H1 (cell line): ENCODE data around the gene ARHGEF19. TPM values are rescaled to one million over a fixed set of nuclear protein-coding genes. Genes with fewer than 3 reads are reported as not detected.

Source experiments
- ATF2 ChIP-seq: IDR thresholded peaks from 2 replicates; pipeline ENCODE4 v1.6.1; 2012; ENCODE audit warnings: low read length, inconsistent platforms
- CHD7 ChIP-seq: fragments of 300-600 bp; sonication (generic); IDR thresholded peaks from 2 replicates; pipeline ENCODE4 v1.7.1; 2012; ENCODE audit warnings: low read length, moderate library complexity, mild to moderate bottlenecking, inconsistent platforms; ENCODE audit not compliant: insufficient replicate concordance
- CREB1 ChIP-seq: IDR thresholded peaks from 2 replicates; pipeline ENCODE4 v1.6.1; 2012; ENCODE audit warnings: inconsistent platforms
- FOSL1 ChIP-seq: IDR thresholded peaks from 2 replicates; pipeline ENCODE4 v1.6.1; 2011; ENCODE audit warnings: mild to moderate bottlenecking, low read depth, low read length, moderate library complexity; ENCODE audit not compliant: insufficient read depth
- JUND ChIP-seq: IDR thresholded peaks from 2 replicates; pipeline ENCODE4 v1.6.1; 2011; ENCODE audit warnings: mild to moderate bottlenecking, improper control_type of control experiment, low read length
- MAX ChIP-seq: IDR thresholded peaks from 2 replicates; pipeline ENCODE4 v1.6.1; 2012; ENCODE audit warnings: inconsistent platforms
- RXRA ChIP-seq: IDR thresholded peaks from 2 replicates; pipeline ENCODE4 v1.6.1; 2011; ENCODE audit warnings: low read depth, mild to moderate bottlenecking, low read length, moderate library complexity; ENCODE audit not compliant: insufficient read depth
- ZNF274 ChIP-seq: IDR thresholded peaks from 2 replicates; pipeline ENCODE4 v1.7.0; 2012; ENCODE audit warnings: low read length, borderline replicate concordance; ENCODE audit errors: extremely low read depth
- polyA plus RNA-seq, 7 experiments: library from polyadenylated mRNA; depleted of rRNA in 3 of 7; stranded (reverse) in 5 of 7; unstranded in 2 of 7; fragments of >200 nt in 5 of 7; fragments of 200-250 nt in 2 of 7; gene quantifications; 1 replicate in 5 of 7; 2 replicates in 1 of 7; 4 replicates in 1 of 7; pipeline versions ENCODE4 v1.2.1 to v1.2.3, GENCODE V29; 2011 to 2013; ENCODE audit warnings: missing spikeins in 2 of 7, mixed read lengths in 2 of 7
- total RNA-seq: library from RNA; stranded (reverse); fragmentation: NEBNext Ultra II Directional; extraction: Animal tissue kit (Norgen Biotek cat#: 25700); gene quantifications from 2 replicates; pipeline ENCODE4 v1.2.1, GENCODE V29; 2021

Gene ARHGEF19
- total and polyA plus RNA-seq, 2 of the 8 experiments (the other 6 are each of a cell fraction or from before 2014, with no cell fraction given) = 47.5 to 56.4 TPM

GRCh38 chr1:16155537-16156410 is 56.7 kb downstream of the ARHGEF19 start, which contains the start of gene EPHA2 (continued):
- TF ChIP-seq CHD7 (no peak), CREB1 (peak; percentile 93), JUND (peak; percentile 89), ZNF274 (no peak), RXRA (no peak), ATF2 (peak; percentile 69; the same call in 1 of the 2 replicates), FOSL1 (no peak), MAX (peak; percentile 76)
